Subcutaneous abdominal adipose tissue (tissue), 5 donors: ENCODE measurements around the gene MED10.

ENCODE experiments used
- H3K27ac ChIP-seq: one replicate; pipeline ENCODE4 v1.7.0; 2013; ENCODE audit warnings: low read depth, mild to moderate bottlenecking, inconsistent platforms, low read length, moderate library complexity
- H3K27me3 ChIP-seq, 5 donors: one replicate each; pipeline ENCODE4 v1.7.0; 2013; ENCODE audit warnings: low read length in 5 of 5, inconsistent platforms in 1 of 5; ENCODE audit not compliant: control insufficient read depth in 5 of 5, insufficient read depth in 4 of 5
- H3K36me3 ChIP-seq, 5 donors: one replicate each; pipeline ENCODE4 v1.7.0; 2013; ENCODE audit warnings: low read length in 5 of 5; ENCODE audit not compliant: control insufficient read depth in 5 of 5, insufficient read depth in 5 of 5
- H3K4me1 ChIP-seq, 5 donors: one replicate each; pipeline ENCODE4 v1.7.0; 2013; ENCODE audit warnings: low read length in 5 of 5, mild to moderate bottlenecking in 3 of 5, moderate library complexity in 1 of 5; ENCODE audit not compliant: control insufficient read depth in 5 of 5, insufficient read depth in 5 of 5
- H3K4me3 ChIP-seq, 5 donors: one replicate each; pipeline ENCODE4 v1.7.0; 2013; ENCODE audit warnings: low read length in 5 of 5, low read depth in 1 of 5
- H3K9ac ChIP-seq, 5 donors: one replicate each; pipeline ENCODE4 v1.7.0; 2013; ENCODE audit warnings: low read length in 5 of 5, mild to moderate bottlenecking in 4 of 5, moderate library complexity in 3 of 5
- H3K9me3 ChIP-seq, 5 donors: one replicate each; pipeline ENCODE4 v1.7.0; 2013; ENCODE audit warnings: low read length in 5 of 5; ENCODE audit not compliant: control insufficient read depth in 5 of 5
- donor health status: healthy.
- donor health status: healthy.
- donor health status: healthy.
- donor health status: healthy.
- donor health status: healthy.

The MED10 gene

GRCh38 chr5:6354848-6355247 is 23.5 kb downstream of the MED10 start:
- H3K4me1 ChIP-seq, result peaks cover 0 to 3% (median 0%) of the 10 kb centered on the region in 5 donors
- H3K27ac ChIP-seq, result no peak overlapping the region
- no peak overlapping the region for H3K9ac ChIP-seq
- H3K36me3 ChIP-seq, result peaks cover 3 to 18% (median 10%) of the 10 kb centered on the region in 5 donors
- no peaks in the 10 kb centered on the region for H3K9me3 ChIP-seq
- H3K4me3 ChIP-seq, result no peak overlapping the region
- no peaks in the 10 kb centered on the region for H3K27me3 ChIP-seq

- Histone ChIP-seq H3K4me1 (peaks cover 0 to 3% (median 0%) of the 10 kb centered on the region in 5 donors), H3K27ac (no peak overlapping the region), H3K36me3 (peaks cover 3 to 16% (median 10%) of the 10 kb centered on the region in 5 donors), H3K4me3 (no peak overlapping the region), H3K9me3 (no peaks in the 10 kb centered on the region), H3K9ac (no peak overlapping the region), H3K27me3 (no peaks in the 10 kb centered on the region)
Measured at GRCh38 chr5:6353602-6354302, 24.6 kb downstream of the MED10 start.

GRCh38 chr5:6350277-6351090 is 27.9 kb downstream of the MED10 start:
- no peaks in the 10 kb centered on the region for H3K9me3 ChIP-seq
- no peak overlapping the region for H3K4me3 ChIP-seq
- H3K9ac ChIP-seq, result no peak overlapping the region
- H3K27ac ChIP-seq, result no peak overlapping the region
- peaks cover 0 to 2% (median 0%) of the 10 kb centered on the region in 5 donors for H3K27me3 ChIP-seq
- peaks cover 0 to 3% (median 0%) of the 10 kb centered on the region in 5 donors for H3K4me1 ChIP-seq
- peaks cover 0 to 8% (median 3%) of the 10 kb centered on the region in 5 donors for H3K36me3 ChIP-seq

- peaks cover 0 to 8% (median 3%) of the 10 kb centered on the region in 5 donors for H3K36me3 ChIP-seq
- H3K9ac ChIP-seq, result no peak overlapping the region
- no peak overlapping the region for H3K4me3 ChIP-seq
- peaks cover 0 to 2% (median 0%) of the 10 kb centered on the region in 5 donors for H3K27me3 ChIP-seq
- peaks cover 0 to 3% (median 0%) of the 10 kb centered on the region in 5 donors for H3K4me1 ChIP-seq
- no peaks in the 10 kb centered on the region for H3K9me3 ChIP-seq
- no peak overlapping the region for H3K27ac ChIP-seq
Measured at GRCh38 chr5:6349387-6349786, 29.0 kb downstream of the MED10 start.

GRCh38 chr5:6348476-6349000 is 29.8 kb downstream of the MED10 start:
- Histone ChIP-seq H3K27me3 (peaks cover 0 to 2% (median 0%) of the 10 kb centered on the region in 5 donors), H3K9me3 (no peaks in the 10 kb centered on the region), H3K4me1 (peaks cover 0 to 3% (median 0%) of the 10 kb centered on the region in 5 donors), H3K9ac (no peak overlapping the region), H3K4me3 (no peak overlapping the region), H3K36me3 (peaks cover 0 to 8% (median 3%) of the 10 kb centered on the region in 5 donors), H3K27ac (no peak overlapping the region)

- Histone ChIP-seq H3K9ac (no peak overlapping the region), H3K4me1 (peaks cover 0 to 3% (median 0%) of the 10 kb centered on the region in 5 donors), H3K9me3 (no peaks in the 10 kb centered on the region), H3K4me3 (no peak overlapping the region), H3K27ac (no peak overlapping the region), H3K27me3 (peaks cover 0 to 2% (median 0%) of the 10 kb centered on the region in 5 donors), H3K36me3 (peaks cover 0 to 8% (median 3%) of the 10 kb centered on the region in 5 donors)
Measured at GRCh38 chr5:6347673-6348072, 30.7 kb downstream of the MED10 start.

GRCh38 chr5:6347165-6347564 is 31.2 kb downstream of the MED10 start:
- Histone ChIP-seq H3K36me3 (peaks cover 0 to 8% (median 3%) of the 10 kb centered on the region in 5 donors), H3K27me3 (peaks cover 0 to 2% (median 0%) of the 10 kb centered on the region in 5 donors), H3K4me3 (no peak overlapping the region), H3K27ac (no peak overlapping the region), H3K9ac (no peak overlapping the region), H3K4me1 (peaks cover 0 to 3% (median 0%) of the 10 kb centered on the region in 5 donors), H3K9me3 (no peaks in the 10 kb centered on the region)

GRCh38 chr5:6344593-6344989 is 33.8 kb downstream of the MED10 start:
- Histone ChIP-seq H3K9me3 (no peaks in the 10 kb centered on the region), H3K36me3 (no peaks in the 10 kb centered on the region), H3K27ac (no peak overlapping the region), H3K27me3 (peaks cover 0 to 2% (median 0%) of the 10 kb centered on the region in 5 donors), H3K4me3 (no peak overlapping the region), H3K9ac (no peak overlapping the region), H3K4me1 (no peaks in the 10 kb centered on the region)

GRCh38 chr5:6343951-6344592 is 34.3 kb downstream of the MED10 start:
- Histone ChIP-seq H3K9me3 (no peaks in the 10 kb centered on the region), H3K9ac (no peak overlapping the region), H3K36me3 (peaks cover 0 to 1% (median 0%) of the 10 kb centered on the region in 5 donors), H3K4me1 (no peaks in the 10 kb centered on the region), H3K27me3 (peaks cover 0 to 2% (median 0%) of the 10 kb centered on the region in 5 donors), H3K4me3 (no peak overlapping the region), H3K27ac (no peak overlapping the region)
